ENCODE measurements around the gene TRMT61A. TPM values are rescaled to one million over a fixed set of nuclear protein-coding genes. Genes with fewer than 3 reads are reported as not detected.

Gene TRMT61A
- total and polyA plus RNA-seq, 2 donors (not counting 3 experiments of a cell fraction or from before 2014, with no cell fraction given), result 6.8 to 10.6 TPM

- Histone ChIP-seq H3K79me2 (ENCODE audit: control insufficient read depth, insufficient read depth, low read length) (no peaks in the 10 kb centered on the region), H3K9me3 (replicated peaks; ENCODE audit: control insufficient read depth, insufficient read depth, low read length) (no peaks in the 10 kb centered on the region), H3K4me3 (replicated peaks in 1 of 3; ENCODE audit: insufficient read depth in 1 of 3, low read depth in 1 of 3, low read length in 3 of 3) (no peak overlapping the region), H3K4me1 (ENCODE audit: control insufficient read depth, extremely low read depth, insufficient read depth, low read length) (no peaks in the 10 kb centered on the region), H3K27me3 (ENCODE audit: control insufficient read depth in 2 of 2, insufficient read depth in 2 of 2, low read length in 2 of 2) (no peaks in the 10 kb centered on the region), H3K4me2 (ENCODE audit: insufficient read depth, low read length) (no peak overlapping the region), H3K36me3 (ENCODE audit: control insufficient read depth in 2 of 2, extremely low read depth in 1 of 2, insufficient read depth in 2 of 2, low read length in 2 of 2) (peaks cover 15 to 25% of the 10 kb centered on the region in 2 experiments), H3K9ac (replicated peaks; ENCODE audit: extremely low read depth, insufficient read depth, low read length) (no peak overlapping the region), H3K27ac (ENCODE audit: insufficient read depth, low read depth, low read length) (no peak overlapping the region), H3K9me1 (replicated peaks; ENCODE audit: control insufficient read depth, extremely low read depth, insufficient read depth, low read length) (no peaks in the 10 kb centered on the region), H2AFZ (ENCODE audit: low read depth, low read length) (no peak overlapping the region), H4K20me1 (replicated peaks; ENCODE audit: control insufficient read depth, extremely low read depth, insufficient read depth, low read length) (no peaks in the 10 kb centered on the region)
- DNase-seq (ENCODE audit: low read depth, low spot score), result no peak
- ChIA-PET POLR2A (no interaction called here), CTCF (interaction anchor here (1.6 to 2.1 kb wide), 2 partner anchors 16 to 44 kb away, joined by 5 to 9 read pairs; no protein-coding TSS in a partner anchor)
- TF ChIP-seq POLR2AphosphoS5 (IDR thresholded peaks at IDR 0.05; ENCODE audit: insufficient read depth, low read depth, low read length) (no peak), MYC (IDR thresholded peaks at IDR 0.05; ENCODE audit: low read depth, low read length) (no peak), CTCF (IDR thresholded peaks at IDR 0.05; ENCODE audit: extremely low read depth in 1 of 2, insufficient read depth in 1 of 2, low read depth in 1 of 2, low read length in 2 of 2) (no peak), MAX (IDR thresholded peaks at IDR 0.05; ENCODE audit: insufficient read depth, insufficient read length) (no peak), EZH2 (IDR thresholded peaks at IDR 0.05; ENCODE audit: borderline replicate concordance, low read depth, low read length, severe bottlenecking) (no peak), GATA2 (IDR thresholded peaks at IDR 0.05; ENCODE audit: insufficient read depth, insufficient read length, low read depth, low read length) (no peak), POLR2A (IDR thresholded peaks at IDR 0.05; ENCODE audit: low read depth, low read length) (no peak), FOS (IDR thresholded peaks at IDR 0.05; ENCODE audit: borderline replicate concordance, insufficient read depth, low read length) (no peak), JUN (IDR thresholded peaks at IDR 0.05; ENCODE audit: borderline replicate concordance, insufficient read depth, insufficient read length, low read depth) (no peak)
- FAIRE-seq, result no peak
- dilution Hi-C loops (cut with MboI; ENCODE audit: extremely low pct_ligation_motif_present, low sequenced_read_pairs) (no loop called here), intact Hi-C loops (cut with micrococcal nuclease) (no loop called here)
- no TSS peak for BruUV-seq (replicated peaks)
Measured at GRCh38 chr14:103502877-103503276, 26.1 kb upstream of the TRMT61A start.
